ENCODE results near the gene BEAN1. TPM values are rescaled to one million over a fixed set of nuclear protein-coding genes. Genes with fewer than 3 reads are reported as not detected.

Gene BEAN1
- total and polyA plus RNA-seq, 8 donors = 0.40 to 3.7 (median 0.55) TPM; not detected in 5

DNA sequence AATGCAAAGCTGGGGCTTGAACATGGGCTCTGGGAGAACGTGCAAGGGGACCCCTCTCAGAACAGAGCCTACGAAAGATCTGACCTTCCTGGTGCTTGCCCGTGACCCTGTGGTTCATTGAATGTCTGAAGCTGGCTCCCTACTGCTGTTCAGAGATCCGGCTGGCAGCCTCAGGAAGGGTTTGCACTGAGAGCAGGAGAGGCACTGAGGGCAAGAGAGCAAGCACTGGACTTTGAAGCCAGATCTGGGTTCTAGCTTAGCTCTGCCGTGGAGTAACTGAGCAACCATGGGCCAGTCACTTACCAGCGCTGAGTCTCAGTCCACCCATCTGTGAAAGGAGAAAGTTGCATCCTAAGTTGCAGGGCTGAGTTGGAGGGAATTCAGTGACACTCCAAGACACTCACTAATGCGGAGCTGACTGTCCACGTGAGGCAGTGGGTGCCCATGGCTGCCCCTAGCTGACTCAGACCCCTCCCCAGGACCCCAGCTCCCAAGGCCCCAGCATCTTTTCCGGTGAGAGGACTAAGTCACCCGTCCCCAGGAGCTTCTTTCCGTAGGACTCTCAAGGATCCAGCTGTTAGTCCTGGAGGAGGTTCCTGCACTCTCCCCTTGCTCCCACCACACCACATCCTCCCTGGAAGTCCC, 41.3 kb downstream of the BEAN1 start:
- H3K36me3 ChIP-seq = no peaks in the 10 kb centered on the region
- intact Hi-C loops (cut with DNase I; ENCODE audit: low total_unique reads) = no loop called here
- DNase-seq = no peak
- H3K4me3 ChIP-seq = no peak overlapping the region
- 79 to 85% (median 83%) methylated on average over 10 to 11 of the region's 11 CpGs for WGBS, 5 donors
- peaks cover 0 to 9% (median 7%) of the 10 kb centered on the region in 4 donors for H3K9me3 ChIP-seq
- TF ChIP-seq POLR2AphosphoS5 (IDR thresholded peaks at IDR 0.05) = no peak
- TF ChIP-seq, protein P1, sequence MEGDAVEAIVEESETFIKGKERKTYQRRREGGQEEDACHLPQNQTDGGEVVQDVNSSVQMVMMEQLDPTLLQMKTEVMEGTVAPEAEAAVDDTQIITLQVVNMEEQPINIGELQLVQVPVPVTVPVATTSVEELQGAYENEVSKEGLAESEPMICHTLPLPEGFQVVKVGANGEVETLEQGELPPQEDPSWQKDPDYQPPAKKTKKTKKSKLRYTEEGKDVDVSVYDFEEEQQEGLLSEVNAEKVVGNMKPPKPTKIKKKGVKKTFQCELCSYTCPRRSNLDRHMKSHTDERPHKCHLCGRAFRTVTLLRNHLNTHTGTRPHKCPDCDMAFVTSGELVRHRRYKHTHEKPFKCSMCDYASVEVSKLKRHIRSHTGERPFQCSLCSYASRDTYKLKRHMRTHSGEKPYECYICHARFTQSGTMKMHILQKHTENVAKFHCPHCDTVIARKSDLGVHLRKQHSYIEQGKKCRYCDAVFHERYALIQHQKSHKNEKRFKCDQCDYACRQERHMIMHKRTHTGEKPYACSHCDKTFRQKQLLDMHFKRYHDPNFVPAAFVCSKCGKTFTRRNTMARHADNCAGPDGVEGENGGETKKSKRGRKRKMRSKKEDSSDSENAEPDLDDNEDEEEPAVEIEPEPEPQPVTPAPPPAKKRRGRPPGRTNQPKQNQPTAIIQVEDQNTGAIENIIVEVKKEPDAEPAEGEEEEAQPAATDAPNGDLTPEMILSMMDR (IDR thresholded peaks at IDR 0.05) = no peak
- TF ChIP-seq POLR2A (IDR thresholded peaks at IDR 0.05) = no peak
- TF ChIP-seq EP300 (IDR thresholded peaks at IDR 0.05) = no peak
- peaks cover 0 to 27% (median 0%) of the 10 kb centered on the region in 3 donors for H3K27me3 ChIP-seq
- H3K27ac ChIP-seq = no peak overlapping the region
- no peaks in the 10 kb centered on the region for H3K4me1 ChIP-seq

DNA sequence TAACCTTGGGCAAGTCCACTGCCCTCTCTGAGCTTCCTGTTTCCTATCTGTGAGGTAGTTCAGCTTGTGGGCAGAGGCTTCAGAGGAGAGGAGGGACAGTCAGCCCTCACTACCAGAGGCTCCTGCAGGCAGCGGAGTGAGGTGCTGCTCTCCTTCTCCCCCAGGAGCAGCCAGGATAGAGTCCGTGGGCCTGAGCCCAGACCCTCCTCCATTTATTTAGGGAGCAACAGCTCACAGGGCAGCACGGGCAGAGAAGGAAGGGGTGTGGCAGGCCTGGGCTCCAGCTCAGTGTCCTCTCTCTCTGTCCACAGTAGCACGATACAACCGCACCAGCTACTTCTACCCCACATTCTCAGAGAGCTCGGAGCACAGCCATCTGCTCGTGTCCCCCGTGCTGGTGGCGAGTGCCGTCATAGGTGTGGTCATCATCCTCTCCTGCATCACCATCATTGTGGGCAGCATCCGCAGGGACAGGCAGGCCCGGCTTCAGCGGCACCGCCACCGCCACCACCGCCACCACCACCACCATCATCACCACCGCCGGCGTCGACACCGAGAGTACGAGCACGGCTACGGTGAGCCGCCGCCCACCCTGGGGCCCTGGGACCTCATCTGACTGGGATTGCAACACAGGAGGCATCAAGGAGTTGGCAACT, 42.3 kb downstream of the BEAN1 start:
- Histone ChIP-seq H3K4me3 (no peak overlapping the region), H3K36me3 (no peaks in the 10 kb centered on the region), H3K27ac (no peak overlapping the region), H3K9me3 (peaks cover 0 to 9% (median 7%) of the 10 kb centered on the region in 4 donors), H3K4me1 (no peaks in the 10 kb centered on the region), H3K27me3 (peaks cover 0 to 29% (median 0%) of the 10 kb centered on the region in 3 donors)
- no peak for TF ChIP-seq POLR2AphosphoS5 (IDR thresholded peaks at IDR 0.05)
- WGBS, 5 donors = 91 to 94% (median 92%) methylated on average over 15 to 26 of the region's 26 CpGs
- peak in 1 of 2 donors; percentile 16 for DNase-seq
- intact Hi-C loops (cut with DNase I; ENCODE audit: low total_unique reads) = no loop called here

DNA sequence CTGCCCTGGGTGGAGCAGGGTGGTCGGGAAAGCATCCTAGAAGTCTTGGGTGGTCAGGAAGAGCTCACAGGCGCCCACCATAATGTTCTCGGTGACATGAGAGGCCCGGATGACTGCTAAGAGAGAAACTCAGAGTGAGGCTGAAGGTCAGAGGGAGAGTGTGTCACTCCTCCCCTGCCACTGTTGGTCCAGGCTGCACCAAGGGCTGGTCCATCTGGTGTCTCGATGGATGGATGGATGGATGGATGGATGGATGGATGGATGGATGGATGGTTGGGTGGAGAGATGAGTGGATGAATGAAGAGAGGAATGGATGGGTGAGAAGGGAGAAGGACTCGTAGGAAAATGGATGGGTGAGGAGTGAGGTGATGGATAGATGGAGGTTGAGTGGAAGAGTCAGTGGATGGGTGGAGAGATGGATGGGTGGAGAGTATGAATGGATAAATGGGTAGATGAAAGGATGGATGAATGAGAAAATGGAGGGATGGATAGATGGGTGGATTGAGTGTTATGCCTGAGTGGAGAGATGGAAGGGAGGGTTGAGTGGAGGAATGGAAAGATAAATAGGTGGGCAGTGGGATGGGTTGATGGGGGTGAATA, 43.0 kb downstream of the BEAN1 start:
- WGBS, 5 donors = 78 to 98% (median 89%) methylated on average over 4 to 6 of the region's 6 CpGs
- peaks cover 0 to 33% (median 0%) of the 10 kb centered on the region in 3 donors for H3K27me3 ChIP-seq
- TF ChIP-seq, protein P1 (IDR thresholded peaks at IDR 0.05) = no peak
- TF ChIP-seq POLR2A (IDR thresholded peaks at IDR 0.05) (no peak), EP300 (IDR thresholded peaks at IDR 0.05) (no peak), POLR2AphosphoS5 (IDR thresholded peaks at IDR 0.05) (no peak)

DNA sequence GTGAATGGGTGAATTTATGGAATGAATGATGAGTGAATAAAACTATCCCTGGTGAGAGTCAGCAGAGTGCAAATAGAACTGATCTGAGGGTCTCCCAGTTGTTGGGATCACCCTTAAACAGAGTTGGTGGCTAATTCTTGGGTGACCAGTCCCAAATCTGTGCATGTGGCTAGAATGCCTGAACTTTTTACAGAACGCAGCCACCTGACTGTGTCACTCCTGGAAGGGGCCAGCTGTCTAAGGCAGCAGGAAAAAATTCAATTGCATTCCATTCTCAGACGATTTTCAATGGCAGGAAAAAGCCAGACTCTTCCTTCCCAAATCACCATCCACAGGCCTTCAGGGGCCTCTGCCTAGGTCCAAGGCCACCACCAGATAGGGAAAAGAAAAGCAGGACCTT, 43.5 kb downstream of the BEAN1 start:
- intact Hi-C loops (cut with DNase I; ENCODE audit: low total_unique reads) = no loop called here
- no peak overlapping the region for H3K27ac ChIP-seq
- TF ChIP-seq POLR2AphosphoS5 (IDR thresholded peaks at IDR 0.05) = no peak
- no peak for TF ChIP-seq POLR2A (IDR thresholded peaks at IDR 0.05)
- no peak for TF ChIP-seq EP300 (IDR thresholded peaks at IDR 0.05)
- no peak overlapping the region for H3K4me3 ChIP-seq
- no peaks in the 10 kb centered on the region for H3K36me3 ChIP-seq
- H3K27me3 ChIP-seq = peaks cover 0 to 37% (median 0%) of the 10 kb centered on the region in 3 donors
- H3K4me1 ChIP-seq = peaks cover 0 to 9% (median 3%) of the 10 kb centered on the region in 4 donors
- H3K9me3 ChIP-seq = peaks cover 0 to 9% (median 7%) of the 10 kb centered on the region in 4 donors
- no peak for DNase-seq
- WGBS, 5 donors = 49 to 59% (median 51%) methylated on average over 2 of the region's 2 CpGs

More for the DNA sequence above, 43.0 kb downstream of the BEAN1 start:
- Histone ChIP-seq H3K27ac (no peak overlapping the region), H3K4me1 (peaks cover 0 to 5% (median 1%) of the 10 kb centered on the region in 4 donors), H3K4me3 (no peak overlapping the region), H3K9me3 (peaks cover 0 to 9% (median 7%) of the 10 kb centered on the region in 4 donors), H3K36me3 (no peaks in the 10 kb centered on the region)
- no peak for DNase-seq
- intact Hi-C loops (cut with DNase I; ENCODE audit: low total_unique reads) = no loop called here

DNA sequence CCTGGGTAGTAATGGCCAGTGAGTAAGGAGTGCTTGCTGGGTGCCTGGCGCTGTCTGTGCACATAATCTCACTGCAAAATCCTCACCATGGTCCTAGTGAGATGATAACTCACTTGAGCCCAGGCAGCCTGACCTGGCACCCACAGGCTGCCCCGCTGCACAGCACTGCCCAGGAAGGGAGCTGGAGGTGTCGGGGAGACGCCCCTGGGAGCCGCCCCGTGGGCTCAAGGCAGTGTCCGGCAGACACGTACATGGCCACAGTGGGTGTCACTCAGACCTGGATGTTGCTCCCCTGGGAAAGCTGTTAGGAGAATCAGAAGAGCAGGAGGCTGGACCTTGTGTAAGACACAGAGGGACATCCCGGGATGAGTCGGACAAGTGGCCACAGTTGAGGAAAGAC, 44.2 kb downstream of the BEAN1 start:
- peak in 1 of 2 donors; percentile 2 for DNase-seq
- intact Hi-C loops (cut with DNase I; ENCODE audit: low total_unique reads) = no loop called here

More for the DNA sequence above, 44.2 kb downstream of the BEAN1 start:
- Histone ChIP-seq H3K9me3 (peaks cover 0 to 9% (median 6%) of the 10 kb centered on the region in 4 donors), H3K27ac (no peak overlapping the region), H3K36me3 (no peaks in the 10 kb centered on the region), H3K4me1 (peaks cover 0 to 9% (median 3%) of the 10 kb centered on the region in 4 donors), H3K27me3 (peaks cover 0 to 42% (median 0%) of the 10 kb centered on the region in 3 donors), H3K4me3 (no peak overlapping the region)
- no peak for TF ChIP-seq POLR2A (IDR thresholded peaks at IDR 0.05)
- TF ChIP-seq, protein P1 (IDR thresholded peaks at IDR 0.05) = no peak
- no peak for TF ChIP-seq EP300 (IDR thresholded peaks at IDR 0.05)
- TF ChIP-seq POLR2AphosphoS5 (IDR thresholded peaks at IDR 0.05) = no peak
- 91 to 100% (median 97%) methylated on average over 5 to 10 of the region's 10 CpGs for WGBS, 5 donors
